ENCODE measurements around the gene MN1.

GRCh38 chr22:27809700-27810608, 8.4 kb upstream of the MN1 start:
- TF ChIP-seq CTCF (IDR thresholded peaks at IDR 0.05) (no peak), POLR2A (IDR thresholded peaks at IDR 0.05) (no peak)

Data from uterus (tissue), 2 donors.